H1 (cell line): ENCODE results near the gene TPP1. TPM values are rescaled to one million over a fixed set of nuclear protein-coding genes. Genes with fewer than 3 reads are reported as not detected.

ENCODE experiments used
- ATF2 ChIP-seq: IDR thresholded peaks from 2 replicates; pipeline ENCODE4 v1.6.1; 2012; ENCODE audit warnings: low read length, inconsistent platforms
- BRCA1 ChIP-seq: IDR thresholded peaks from 2 replicates; pipeline ENCODE4 v1.6.1; 2012; ENCODE audit warnings: low read depth, low read length, improper control_type of control experiment
- KDM1A ChIP-seq: fragments of 200-600, 300-600 bp; sonication (generic); IDR thresholded peaks from 2 replicates; pipeline ENCODE4 v1.7.1; 2016; ENCODE audit warnings: mild to moderate bottlenecking, low read length, borderline replicate concordance
- NRF1 ChIP-seq: IDR thresholded peaks from 2 replicates; pipeline ENCODE4 v1.6.1; 2011; ENCODE audit warnings: mild to moderate bottlenecking, low read depth, low read length, improper control_type of control experiment
- RAD21 ChIP-seq, 2 experiments: IDR thresholded peaks in 1 of 2; conservative IDR thresholded peaks in 1 of 2; 2 replicates each; pipeline ENCODE4 v1.6.1; 2011; ENCODE audit warnings: low read depth in 2 of 2, low read length in 2 of 2, improper control_type of control experiment in 1 of 2, inconsistent platforms in 1 of 2, mild to moderate bottlenecking in 1 of 2, moderate library complexity in 1 of 2
- RFX5 ChIP-seq: IDR thresholded peaks from 2 replicates; pipeline ENCODE4 v1.6.1; 2011; ENCODE audit warnings: low read depth, low read length, improper control_type of control experiment, borderline replicate concordance
- SAP30 ChIP-seq: fragments of 300-600 bp; sonication (generic); IDR thresholded peaks from 2 replicates; pipeline ENCODE4 v1.7.1; 2012; ENCODE audit warnings: low read length, moderate library complexity, mild to moderate bottlenecking, inconsistent platforms; ENCODE audit not compliant: insufficient read depth, insufficient replicate concordance
- SIRT6 ChIP-seq: IDR thresholded peaks from one replicate; pipeline ENCODE4 v1.7.1; 2012; ENCODE audit warnings: low read length, inconsistent platforms
- SP4 ChIP-seq: IDR thresholded peaks from 2 replicates; pipeline ENCODE4 v1.6.1; 2012; ENCODE audit warnings: low read length, inconsistent platforms
- SRF ChIP-seq: IDR thresholded peaks from 2 replicates; pipeline ENCODE4 v1.6.1; 2011; ENCODE audit warnings: mild to moderate bottlenecking, low read depth, low read length, moderate library complexity
- ZNF274 ChIP-seq: IDR thresholded peaks from 2 replicates; pipeline ENCODE4 v1.7.0; 2012; ENCODE audit warnings: low read length, borderline replicate concordance; ENCODE audit errors: extremely low read depth
- polyA plus RNA-seq, 7 experiments: library from polyadenylated mRNA; depleted of rRNA in 3 of 7; stranded (reverse) in 5 of 7; unstranded in 2 of 7; fragments of >200 nt in 5 of 7; fragments of 200-250 nt in 2 of 7; gene quantifications; 1 replicate in 5 of 7; 2 replicates in 1 of 7; 4 replicates in 1 of 7; pipeline versions ENCODE4 v1.2.1 to v1.2.3, GENCODE V29; 2011 to 2013; ENCODE audit warnings: missing spikeins in 2 of 7, mixed read lengths in 2 of 7
- total RNA-seq: library from RNA; stranded (reverse); fragmentation: NEBNext Ultra II Directional; extraction: Animal tissue kit (Norgen Biotek cat#: 25700); gene quantifications from 2 replicates; pipeline ENCODE4 v1.2.1, GENCODE V29; 2021

TPP1 gene
- total and polyA plus RNA-seq, 2 of the 8 experiments (the other 6 are each of a cell fraction or from before 2014, with no cell fraction given), result 36.1 to 77.5 TPM

DNA sequence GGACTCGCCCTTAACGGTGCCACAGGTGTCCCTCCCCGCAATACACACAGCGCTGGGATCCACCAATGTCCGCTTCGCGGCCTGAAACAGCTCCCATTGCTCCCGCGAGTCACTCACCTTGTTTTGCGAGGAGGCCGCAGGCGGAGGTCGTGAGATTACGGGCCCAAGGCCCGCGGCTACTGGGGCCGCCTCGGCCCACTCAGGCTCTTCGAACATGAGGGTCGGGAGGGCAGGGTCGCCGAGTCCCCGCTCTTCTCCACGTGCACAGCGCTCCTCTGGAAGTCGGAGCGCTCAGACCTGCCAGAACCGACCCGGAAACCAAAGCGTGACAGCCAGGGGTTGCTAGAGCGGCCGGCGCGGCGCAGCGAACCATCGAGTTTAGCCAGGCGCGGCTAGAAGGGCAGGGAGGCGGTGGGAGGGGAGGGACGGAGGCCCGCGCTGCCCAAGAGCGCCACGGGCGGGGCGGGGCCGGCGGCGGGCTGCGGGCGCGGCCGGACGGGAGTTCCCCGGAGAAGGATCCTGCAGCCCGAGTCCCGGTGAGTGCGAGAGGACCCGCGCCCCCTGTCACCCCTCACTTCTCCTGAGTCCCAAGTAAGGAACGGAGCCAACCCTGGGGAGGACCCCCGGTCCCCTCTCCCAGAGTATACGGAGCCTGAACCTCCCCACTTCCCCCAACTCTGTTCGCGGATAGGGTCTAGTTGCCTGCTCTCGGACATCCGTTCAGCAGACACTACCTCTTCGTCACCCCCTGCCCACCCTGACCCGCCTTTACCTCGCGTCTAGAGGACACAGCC lies 15.7 kb downstream of the TPP1 start, which contains the start of the genes ILK and RRP8 (continued):
- TF ChIP-seq ZNF274 (no peak), SAP30 (no peak), RFX5 (peak; percentile 37; the same call in 1 of the 2 replicates), RAD21 (IDR thresholded peaks at IDR 0.05 in 1 of 2, conservative IDR thresholded peaks at IDR 0.05 in 1 of 2; ENCODE audit: low read depth in 2 of 2, low read length in 2 of 2) (peak in 1 of 2 experiments; percentile 17; a peak in 2 of 4 replicates), KDM1A (no peak), SRF (no peak), ATF2 (no peak), SIRT6 (no peak), BRCA1 (no peak), NRF1 (no peak), SP4 (no peak; the same call in 1 of the 2 replicates)
